HG03575 (cell line): ENCODE data around the gene TTLL1.
"Not testable (repeated sequence)": the region's sequence is repeated elsewhere in the genome, so short reads cannot be mapped to it uniquely, and the experiment has no call there.

Experiments
- ATAC-seq: cut with Tn5 transposase; IDR thresholded peaks from one replicate; pipeline ENCODE4 v1.9.1; 2021; ENCODE audit not compliant: unreplicated experiment, insufficient number of reproducible peaks, low FRiP score; ENCODE audit errors: extremely low read depth

The TTLL1 gene

GRCh38 chr22:43113526-43114251 lies 24.5 kb upstream of the TTLL1 start:
- no peak for ATAC-seq

GRCh38 chr22:43110927-43111623 lies 21.9 kb upstream of the TTLL1 start:
- ATAC-seq: no peak

- ATAC-seq: no peak
Measured at GRCh38 chr22:43110444-43110926, 21.3 kb upstream of the TTLL1 start, which contains the start of gene BIK. TSS of gene BIK (plus strand) at chr22:43110750. CDS start at chr22:43124023, 13,273 bp downstream.

GRCh38 chr22:43109921-43110443 lies 20.8 kb upstream of the TTLL1 start:
- no peak for ATAC-seq

DNA sequence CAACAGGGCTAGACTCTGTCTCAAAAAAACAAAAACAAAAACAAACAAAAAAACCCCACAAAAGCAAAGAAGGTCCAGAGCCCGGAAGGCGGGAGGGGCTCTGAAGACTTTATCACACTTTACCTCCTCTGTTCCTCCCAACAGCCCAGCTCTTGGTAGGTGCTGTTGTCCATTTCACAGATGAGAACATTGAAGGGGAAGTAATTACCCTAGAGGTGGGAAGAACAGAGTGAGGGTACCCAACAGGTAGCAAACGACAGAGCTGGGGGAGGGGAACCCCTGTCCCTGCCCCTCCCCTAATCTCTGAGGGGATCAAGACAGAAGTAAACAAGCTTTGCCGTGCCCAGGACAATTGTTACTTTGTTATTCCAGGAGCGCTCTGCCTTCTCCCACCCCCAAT lies 20.3 kb upstream of the TTLL1 start:
- no peak for ATAC-seq

GRCh38 chr22:43106302-43106701 lies 17.1 kb upstream of the TTLL1 start:
- ATAC-seq: no peak

- not testable (repeated sequence) for ATAC-seq
Measured at GRCh38 chr22:43104950-43105349, 15.8 kb upstream of the TTLL1 start.

DNA sequence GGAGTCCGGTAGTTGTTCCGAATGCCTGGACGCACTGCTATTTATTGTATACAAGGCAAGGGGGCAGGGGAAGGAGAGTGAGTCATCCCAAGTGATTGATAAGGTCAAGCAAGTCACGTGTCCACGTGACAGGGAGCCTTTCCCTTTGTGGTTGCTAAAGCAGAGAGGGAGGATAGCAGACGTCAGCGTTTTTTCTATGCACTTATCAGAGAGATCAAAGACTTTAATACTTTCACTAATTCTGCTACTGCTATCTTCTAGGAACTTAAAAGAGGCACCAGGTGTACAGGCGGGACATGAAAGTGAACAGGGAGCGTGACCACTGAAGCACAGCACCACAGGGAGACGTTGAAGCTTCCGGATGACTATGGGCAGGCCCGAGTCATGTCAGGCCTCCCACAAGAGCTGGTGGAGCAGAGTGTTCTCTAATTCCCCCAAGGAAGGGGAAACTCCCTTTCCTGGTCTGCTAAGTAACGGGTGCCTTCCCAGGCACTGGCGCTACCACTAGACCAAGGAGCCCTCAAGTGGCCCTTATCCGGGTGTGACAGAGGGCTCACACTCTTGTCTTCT lies 14.9 kb upstream of the TTLL1 start:
- ATAC-seq: not testable (repeated sequence)

- no peak for ATAC-seq
Measured at GRCh38 chr22:43101306-43101705, 12.1 kb upstream of the TTLL1 start.

DNA sequence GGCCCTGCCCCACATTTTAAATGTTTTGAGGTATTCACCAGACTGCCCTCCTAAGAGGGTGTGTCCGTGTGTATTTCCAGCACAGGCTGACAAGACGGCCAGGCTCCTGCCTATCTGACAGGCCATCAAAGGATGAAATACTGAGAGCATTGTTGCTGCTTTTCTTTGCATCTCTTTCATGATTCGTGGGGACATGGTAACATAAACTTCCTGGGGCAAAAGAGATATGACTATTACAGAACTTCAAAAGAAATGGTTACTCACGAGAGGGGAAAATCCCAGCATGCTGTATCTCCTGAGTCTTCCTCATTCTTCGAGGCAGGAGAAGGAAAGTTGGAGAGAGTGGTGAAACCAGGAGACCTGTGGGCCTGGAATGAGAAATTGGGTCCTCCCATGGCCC lies 11.0 kb upstream of the TTLL1 start:
- no peak for ATAC-seq

GRCh38 chr22:43099095-43099494 lies 9.9 kb upstream of the TTLL1 start:
- ATAC-seq: no peak

DNA sequence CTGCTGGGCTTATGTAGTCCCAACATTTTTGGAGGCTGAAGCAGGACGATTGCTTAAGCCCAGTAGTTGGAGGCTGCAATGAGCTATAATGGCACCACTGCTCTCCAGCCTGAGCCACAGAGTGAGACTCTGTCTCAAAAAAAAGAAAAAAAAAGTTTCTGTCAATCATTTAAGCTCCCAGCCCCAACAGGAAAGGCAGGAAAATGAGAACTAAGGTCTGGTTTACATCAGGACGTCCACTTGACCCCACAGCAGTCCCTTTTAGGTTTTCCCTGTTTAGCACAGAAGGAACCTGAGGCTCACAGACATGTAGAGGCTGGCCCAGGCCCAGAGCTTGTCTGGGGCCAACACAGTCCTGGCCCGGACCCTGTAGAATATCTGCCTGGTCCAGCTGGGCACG lies 9.2 kb upstream of the TTLL1 start:
- no peak for ATAC-seq

- ATAC-seq: no peak
Measured at GRCh38 chr22:43096420-43096819, 7.2 kb upstream of the TTLL1 start.

GRCh38 chr22:43094551-43094950 lies 5.4 kb upstream of the TTLL1 start:
- no peak for ATAC-seq

DNA sequence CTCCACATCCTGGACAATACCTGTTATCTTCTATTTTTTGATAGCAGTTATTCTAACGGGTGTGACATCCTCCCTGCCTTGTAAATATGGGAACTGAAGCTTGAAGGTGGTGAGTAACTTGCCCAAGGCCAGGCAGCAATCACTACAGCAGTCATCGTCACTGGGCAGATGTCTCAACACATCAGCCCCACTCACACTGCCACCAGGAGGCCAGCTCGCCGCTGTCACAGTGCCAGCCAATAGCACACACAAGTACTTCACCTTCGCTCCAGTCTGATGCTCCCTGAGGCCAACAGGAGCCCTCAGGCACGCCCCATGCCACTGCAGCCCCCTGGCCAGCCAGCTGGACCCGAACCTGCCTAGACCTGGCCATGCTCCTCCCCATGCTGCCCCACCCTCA lies 4.9 kb upstream of the TTLL1 start:
- ATAC-seq: no peak

- ATAC-seq: no peak
Measured at GRCh38 chr22:43092085-43092484, 2.9 kb upstream of the TTLL1 start.

DNA sequence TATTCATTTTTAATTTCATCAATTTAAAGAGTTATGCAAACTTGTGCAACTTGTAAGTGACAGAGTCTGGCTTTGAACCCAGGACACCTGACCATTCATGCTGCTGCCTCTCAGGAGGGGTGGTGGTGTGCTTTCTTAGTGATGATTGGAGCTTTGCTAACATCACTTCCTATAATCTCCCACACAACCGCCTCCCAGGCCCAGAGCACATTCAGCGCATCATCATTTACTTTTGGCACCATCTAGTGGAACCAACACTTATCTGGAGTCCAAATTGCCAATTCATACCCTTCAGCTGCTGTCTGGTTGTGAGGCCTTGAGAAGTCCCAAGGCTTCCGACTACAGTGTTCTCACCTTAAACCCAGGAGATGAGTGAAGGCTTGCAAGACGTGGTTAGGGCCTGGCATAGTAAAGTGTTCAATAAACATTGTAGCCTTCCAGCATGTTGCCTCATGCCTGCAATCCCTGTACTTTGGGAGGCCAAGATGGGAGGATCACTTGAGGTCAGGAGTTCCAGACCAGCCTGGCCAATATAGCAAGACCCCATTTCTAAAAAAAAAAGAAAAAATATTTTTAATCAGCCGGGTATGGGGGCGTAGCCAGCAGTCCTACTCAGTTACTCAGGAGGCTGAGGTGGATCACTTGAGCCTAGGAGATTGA lies 1.1 kb upstream of the TTLL1 start:
- no peak for ATAC-seq

DNA sequence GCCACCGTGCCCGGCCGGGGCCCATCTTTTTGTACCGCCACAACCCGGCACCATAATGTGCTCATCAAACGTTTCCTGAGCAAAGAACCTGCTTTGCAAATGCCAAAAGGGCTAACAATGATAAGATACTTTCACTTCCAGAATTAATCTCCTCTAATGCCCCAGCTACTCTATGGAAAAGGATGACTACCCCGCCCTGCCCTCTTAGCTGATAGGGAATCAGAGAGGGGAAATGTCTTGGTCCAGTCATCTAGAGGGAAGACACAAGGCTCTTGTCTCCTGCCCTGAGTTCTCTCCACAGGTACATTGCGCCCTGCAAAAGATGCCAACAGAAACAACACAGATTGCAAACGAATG lies 586 bp downstream of the TTLL1 start:
- no peak for ATAC-seq
